Loucy (cell line): ENCODE data around the gene GDA.

ENCODE experiments used
- EZH2phosphoT487 ChIP-seq: fragments of 200-600 bp; IDR thresholded peaks from 2 replicates; pipeline ENCODE4 v1.6.1; 2018; ENCODE audit warnings: antibody characterized with exemption, mild to moderate bottlenecking, moderate library complexity, borderline replicate concordance
- TF ChIP-seq, protein P1 (sequence below): fragments of 200-600 bp; sonication (generic); conservative IDR thresholded peaks from 2 replicates; pipeline ENCODE4 v1.5.1; 2014; ENCODE audit warnings: mild to moderate bottlenecking, antibody characterized with exemption, low read length

DNA sequence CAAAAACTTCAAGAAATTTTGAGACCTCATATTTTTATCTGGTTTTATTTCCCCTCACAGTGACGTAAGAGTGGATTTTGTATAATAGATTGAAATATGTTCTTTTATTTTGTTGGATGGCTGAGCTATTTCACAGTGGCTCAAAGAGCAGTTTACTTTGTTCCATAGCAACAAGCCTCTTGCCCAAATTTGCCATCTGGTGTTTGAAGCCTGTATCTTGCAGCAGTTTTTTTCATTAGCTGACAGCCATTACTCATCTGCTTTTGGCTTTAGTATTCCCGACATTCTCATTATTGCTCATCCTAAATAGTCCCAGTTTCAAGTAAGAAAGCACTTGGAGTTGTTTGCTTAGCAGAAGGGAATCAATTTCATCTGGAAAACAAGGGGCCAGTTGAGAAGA, 36.3 kb downstream of the GDA start:
- TF ChIP-seq, protein P1, sequence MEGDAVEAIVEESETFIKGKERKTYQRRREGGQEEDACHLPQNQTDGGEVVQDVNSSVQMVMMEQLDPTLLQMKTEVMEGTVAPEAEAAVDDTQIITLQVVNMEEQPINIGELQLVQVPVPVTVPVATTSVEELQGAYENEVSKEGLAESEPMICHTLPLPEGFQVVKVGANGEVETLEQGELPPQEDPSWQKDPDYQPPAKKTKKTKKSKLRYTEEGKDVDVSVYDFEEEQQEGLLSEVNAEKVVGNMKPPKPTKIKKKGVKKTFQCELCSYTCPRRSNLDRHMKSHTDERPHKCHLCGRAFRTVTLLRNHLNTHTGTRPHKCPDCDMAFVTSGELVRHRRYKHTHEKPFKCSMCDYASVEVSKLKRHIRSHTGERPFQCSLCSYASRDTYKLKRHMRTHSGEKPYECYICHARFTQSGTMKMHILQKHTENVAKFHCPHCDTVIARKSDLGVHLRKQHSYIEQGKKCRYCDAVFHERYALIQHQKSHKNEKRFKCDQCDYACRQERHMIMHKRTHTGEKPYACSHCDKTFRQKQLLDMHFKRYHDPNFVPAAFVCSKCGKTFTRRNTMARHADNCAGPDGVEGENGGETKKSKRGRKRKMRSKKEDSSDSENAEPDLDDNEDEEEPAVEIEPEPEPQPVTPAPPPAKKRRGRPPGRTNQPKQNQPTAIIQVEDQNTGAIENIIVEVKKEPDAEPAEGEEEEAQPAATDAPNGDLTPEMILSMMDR: no peak
- no peak for TF ChIP-seq EZH2phosphoT487
